ENCODE data around the gene TMEM123.

GRCh38 chr11:102493524-102493923, 41.0 kb upstream of the TMEM123 start:
- TF ChIP-seq POLR2AphosphoS5 (IDR thresholded peaks at IDR 0.05; ENCODE audit: low read depth, low read length) (no peak), SIN3A (IDR thresholded peaks at IDR 0.05; ENCODE audit: borderline replicate concordance, insufficient read depth, low read length) (no peak), TAF1 (IDR thresholded peaks at IDR 0.05; ENCODE audit: borderline replicate concordance, insufficient read depth, low read length) (no peak), REST (IDR thresholded peaks at IDR 0.05; ENCODE audit: insufficient read depth in 1 of 2, low read depth in 2 of 2, low read length in 2 of 2) (no peak)
